Sigmoid colon (tissue), 4 donors: Measurements from ENCODE around the gene VDR.

Experiments
- EP300 ChIP-seq, 4 donors: sonication (generic); formaldehyde crosslinking; IDR thresholded peaks; one replicate each; pipeline ENCODE4 v1.6.1; 2017; ENCODE audit warnings: antibody characterized with exemption in 4 of 4
- POLR2A ChIP-seq, 2 donors: fragments of 450-650 bp; IDR thresholded peaks; one replicate each; pipeline ENCODE4 v1.6.1; 2016; ENCODE audit warnings: antibody characterized with exemption in 2 of 2, mild to moderate bottlenecking in 2 of 2, moderate library complexity in 2 of 2
- POLR2AphosphoS5 ChIP-seq, 4 donors: sonication (generic); formaldehyde crosslinking; IDR thresholded peaks; one replicate each; pipeline ENCODE4 v1.6.1; 2017; ENCODE audit warnings: antibody characterized with exemption in 4 of 4
- TF ChIP-seq, protein P1 (sequence below), 4 experiments: fragments of 450-650 bp in 3 of 4; fragments of 200-600 bp in 1 of 4; IDR thresholded peaks; one replicate each; pipeline ENCODE4 v1.5.1; 2016 to 2019; ENCODE audit warnings: antibody characterized with exemption in 4 of 4, mild to moderate bottlenecking in 3 of 4, moderate library complexity in 2 of 4

DNA sequence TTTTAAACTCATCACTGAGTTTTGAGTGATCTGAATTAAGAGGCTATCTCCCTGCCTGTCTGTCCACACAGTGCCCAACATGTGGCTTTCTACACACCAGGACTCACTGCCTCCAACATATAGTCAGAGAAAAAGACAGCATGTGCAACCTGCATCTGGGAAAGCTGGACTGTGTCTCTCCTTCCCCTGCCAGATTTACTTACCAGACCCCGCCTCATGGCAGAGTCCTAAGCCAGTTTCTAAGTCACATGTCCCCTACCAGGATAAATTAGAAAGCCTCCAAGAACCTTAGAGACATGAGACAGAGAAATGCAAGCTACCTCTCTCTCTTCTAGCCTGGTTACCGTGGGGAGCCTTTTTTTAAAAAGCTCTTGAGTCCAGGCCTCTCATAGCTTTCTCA, 82.4 kb downstream of the VDR start:
- TF ChIP-seq, protein P1, sequence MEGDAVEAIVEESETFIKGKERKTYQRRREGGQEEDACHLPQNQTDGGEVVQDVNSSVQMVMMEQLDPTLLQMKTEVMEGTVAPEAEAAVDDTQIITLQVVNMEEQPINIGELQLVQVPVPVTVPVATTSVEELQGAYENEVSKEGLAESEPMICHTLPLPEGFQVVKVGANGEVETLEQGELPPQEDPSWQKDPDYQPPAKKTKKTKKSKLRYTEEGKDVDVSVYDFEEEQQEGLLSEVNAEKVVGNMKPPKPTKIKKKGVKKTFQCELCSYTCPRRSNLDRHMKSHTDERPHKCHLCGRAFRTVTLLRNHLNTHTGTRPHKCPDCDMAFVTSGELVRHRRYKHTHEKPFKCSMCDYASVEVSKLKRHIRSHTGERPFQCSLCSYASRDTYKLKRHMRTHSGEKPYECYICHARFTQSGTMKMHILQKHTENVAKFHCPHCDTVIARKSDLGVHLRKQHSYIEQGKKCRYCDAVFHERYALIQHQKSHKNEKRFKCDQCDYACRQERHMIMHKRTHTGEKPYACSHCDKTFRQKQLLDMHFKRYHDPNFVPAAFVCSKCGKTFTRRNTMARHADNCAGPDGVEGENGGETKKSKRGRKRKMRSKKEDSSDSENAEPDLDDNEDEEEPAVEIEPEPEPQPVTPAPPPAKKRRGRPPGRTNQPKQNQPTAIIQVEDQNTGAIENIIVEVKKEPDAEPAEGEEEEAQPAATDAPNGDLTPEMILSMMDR (IDR thresholded peaks at IDR 0.05): no peak
- no peak for TF ChIP-seq POLR2A (IDR thresholded peaks at IDR 0.05)
- no peak for TF ChIP-seq POLR2AphosphoS5 (IDR thresholded peaks at IDR 0.05)
- TF ChIP-seq EP300 (IDR thresholded peaks at IDR 0.05): no peak
